Bone marrow (tissue), 2 donors: ENCODE measurements around the gene RFTN1.

ENCODE experiments used
- DNase-seq, 2 donors: peaks; one replicate each; lab custom pipeline; 2025; lab: John Stamatoyannopoulos, UW

The RFTN1 gene

GRCh38 chr3:16464511-16465148 lies 48.9 kb downstream of the RFTN1 start:
- DNase-seq = no peak

DNA sequence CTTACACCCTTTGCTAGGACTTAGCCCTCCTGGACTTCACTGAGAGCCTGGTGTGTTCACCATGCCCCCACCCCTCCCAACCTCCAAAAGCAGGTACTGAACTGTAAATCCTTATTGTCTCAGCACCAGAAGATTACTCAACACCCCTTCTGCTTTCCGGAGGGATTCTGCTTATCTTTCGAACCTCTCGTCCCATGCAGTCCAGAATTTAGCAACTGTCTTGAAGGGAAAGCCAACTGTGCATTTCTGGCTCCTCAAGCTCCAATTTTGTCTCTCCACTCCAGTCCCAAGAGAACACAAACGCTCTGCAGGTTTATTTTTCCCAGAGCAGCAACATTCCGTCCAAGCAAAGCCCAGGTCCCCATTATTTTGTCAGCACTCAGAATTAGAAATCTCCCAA lies 49.6 kb downstream of the RFTN1 start:
- DNase-seq = no peak

DNA sequence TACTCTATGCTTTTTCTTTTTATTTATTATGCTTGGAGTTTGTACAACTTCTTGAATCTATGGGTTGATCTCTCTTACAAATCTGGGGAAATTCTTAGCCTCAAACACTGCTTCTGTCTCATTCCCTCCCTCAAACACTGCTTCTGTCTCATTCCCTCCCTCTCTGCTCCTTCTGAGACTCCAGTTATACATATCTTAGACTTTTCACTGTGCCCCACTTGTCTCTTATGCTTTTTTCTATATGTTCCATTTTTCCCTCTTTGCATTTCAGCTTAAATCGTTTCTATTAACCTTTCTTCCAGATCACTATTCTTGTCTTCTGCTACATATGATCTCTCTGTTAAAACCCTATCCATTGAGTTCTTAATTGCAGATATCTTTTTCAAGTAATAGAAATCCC lies 50.4 kb downstream of the RFTN1 start:
- no peak for DNase-seq

DNA sequence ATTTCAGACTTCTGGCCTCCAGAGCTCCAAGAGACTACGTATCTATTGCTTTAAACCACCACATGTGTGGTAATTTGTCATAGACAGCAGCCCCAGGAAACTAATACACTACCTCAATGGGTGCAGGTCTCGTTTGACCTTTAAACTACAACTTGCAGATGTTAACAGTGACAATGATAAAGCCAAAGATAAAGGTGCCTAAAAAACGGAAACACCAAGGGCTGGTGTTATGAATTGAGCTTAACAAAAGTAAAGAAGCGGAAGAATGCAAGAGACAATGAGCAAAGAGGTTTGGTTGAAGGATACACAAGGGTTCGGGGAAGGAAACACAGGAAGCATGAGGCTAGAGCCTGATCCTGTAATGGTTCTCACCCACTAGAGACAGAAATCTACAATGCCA lies 50.8 kb downstream of the RFTN1 start:
- no peak for DNase-seq

- DNase-seq = no peak
Measured at GRCh38 chr3:16461463-16462245, 51.8 kb downstream of the RFTN1 start.

GRCh38 chr3:16460886-16461285 lies 52.6 kb downstream of the RFTN1 start:
- no peak for DNase-seq

- no peak for DNase-seq
Measured at GRCh38 chr3:16460273-16460672, 53.2 kb downstream of the RFTN1 start.

DNA sequence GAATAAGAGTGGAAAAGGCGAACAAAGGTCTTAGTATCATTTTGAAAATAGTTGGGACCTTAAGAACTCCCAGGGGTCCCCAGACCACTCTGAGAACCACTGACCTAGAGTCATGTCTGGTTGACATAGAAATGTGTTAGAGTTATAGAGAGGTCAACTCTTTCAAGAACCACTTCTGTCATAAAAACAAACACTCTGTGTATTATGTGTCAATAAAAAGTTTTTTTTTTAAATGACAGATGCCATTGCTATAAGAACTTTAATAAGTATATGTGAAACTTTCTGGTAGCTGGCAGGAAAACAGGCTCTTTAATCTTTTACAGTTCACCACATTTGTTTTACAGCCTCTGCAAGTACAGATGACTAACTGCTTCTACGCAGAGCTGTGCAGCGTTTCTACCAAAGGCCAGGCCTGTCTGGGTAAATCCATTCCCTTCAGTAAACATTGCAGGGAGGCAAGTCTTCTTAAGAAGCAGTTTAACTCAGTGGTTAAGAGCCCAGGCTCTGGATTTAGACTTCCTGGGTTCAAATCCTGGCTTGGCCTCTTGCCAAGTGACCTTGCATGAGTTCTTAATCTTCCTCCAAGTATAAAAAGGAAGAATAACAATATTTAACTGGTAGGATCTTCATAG lies 56.6 kb downstream of the RFTN1 start:
- DNase-seq = no peak

DNA sequence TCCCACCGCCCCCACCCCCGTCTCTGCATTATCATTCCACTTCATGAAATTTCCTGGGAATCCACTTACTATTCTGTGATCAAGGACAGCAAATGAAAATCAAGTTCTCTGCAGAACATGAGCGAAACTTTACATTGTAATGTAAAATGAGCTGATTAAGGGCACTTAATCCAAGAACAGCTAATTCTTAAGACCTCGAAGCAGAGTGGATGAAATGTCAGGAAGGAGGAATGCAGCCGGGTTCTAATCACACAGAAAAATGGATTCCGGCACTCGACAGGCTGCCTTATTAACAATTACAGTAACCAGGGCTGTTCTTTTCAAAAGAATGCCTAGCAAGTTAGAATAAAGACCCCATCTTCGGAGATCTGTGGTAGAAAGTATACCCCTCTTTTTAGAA lies 57.5 kb downstream of the RFTN1 start:
- DNase-seq = no peak

- DNase-seq = no peak
Measured at GRCh38 chr3:16455001-16455400, 58.5 kb downstream of the RFTN1 start.

DNA sequence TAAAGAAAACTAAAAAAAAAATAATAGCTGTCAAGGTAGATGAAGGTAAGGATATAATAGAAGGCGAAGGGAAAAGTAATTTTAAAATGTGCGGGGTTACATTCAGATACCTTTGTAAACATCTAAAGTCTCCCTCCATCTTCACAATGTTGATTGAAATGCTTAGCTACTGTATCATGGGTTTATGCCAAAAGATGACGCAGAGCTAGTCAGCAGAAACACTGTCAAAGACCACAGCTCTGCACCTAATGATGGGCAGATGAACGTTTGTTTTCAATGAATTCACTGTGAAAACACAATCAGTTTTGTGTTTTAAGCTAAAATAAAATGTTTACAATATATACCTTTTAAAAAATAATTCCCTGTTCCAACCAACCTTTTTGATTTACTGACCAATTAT lies 61.2 kb downstream of the RFTN1 start:
- no peak for DNase-seq

DNA sequence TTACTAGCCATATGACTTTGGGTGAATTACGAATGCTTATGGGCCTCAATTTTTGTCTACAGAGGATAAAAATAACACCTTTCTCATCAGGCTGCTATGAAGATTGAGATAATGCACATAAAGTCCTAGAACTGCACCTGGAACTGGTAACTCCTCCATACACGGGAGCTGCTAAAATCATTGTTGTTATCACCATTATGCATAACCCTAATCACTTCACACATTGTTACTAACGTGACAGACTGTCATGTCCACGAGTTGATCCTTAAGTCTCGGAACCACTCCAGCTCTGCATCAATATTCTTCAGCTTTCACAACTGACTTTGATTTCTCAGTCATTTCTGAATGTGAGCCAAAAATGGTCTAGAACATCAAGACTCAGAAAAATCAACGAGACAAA lies 64.1 kb downstream of the RFTN1 start:
- no peak for DNase-seq

GRCh38 chr3:16448639-16449070 lies 64.8 kb downstream of the RFTN1 start:
- DNase-seq = no peak

DNA sequence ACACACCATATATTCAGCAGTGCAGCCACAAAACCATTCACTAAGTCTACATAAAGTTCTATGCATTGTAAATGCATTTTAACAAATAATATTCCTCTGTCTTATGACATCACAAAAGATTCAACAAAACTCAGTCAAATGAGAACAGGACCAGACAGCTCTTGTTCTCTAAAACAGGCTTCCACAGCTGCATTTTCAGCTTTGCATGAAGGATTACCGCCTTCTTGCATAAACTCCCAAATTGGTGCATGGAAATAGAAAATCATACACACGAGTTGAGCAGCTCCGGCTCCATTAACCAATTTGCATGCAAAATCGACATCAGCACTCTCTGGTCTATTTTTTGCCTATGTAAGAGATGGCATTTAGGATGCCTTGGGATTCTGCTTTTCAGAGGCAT lies 66.4 kb downstream of the RFTN1 start:
- DNase-seq = no peak

GRCh38 chr3:16444344-16444743 lies 69.2 kb downstream of the RFTN1 start:
- DNase-seq = no peak

DNA sequence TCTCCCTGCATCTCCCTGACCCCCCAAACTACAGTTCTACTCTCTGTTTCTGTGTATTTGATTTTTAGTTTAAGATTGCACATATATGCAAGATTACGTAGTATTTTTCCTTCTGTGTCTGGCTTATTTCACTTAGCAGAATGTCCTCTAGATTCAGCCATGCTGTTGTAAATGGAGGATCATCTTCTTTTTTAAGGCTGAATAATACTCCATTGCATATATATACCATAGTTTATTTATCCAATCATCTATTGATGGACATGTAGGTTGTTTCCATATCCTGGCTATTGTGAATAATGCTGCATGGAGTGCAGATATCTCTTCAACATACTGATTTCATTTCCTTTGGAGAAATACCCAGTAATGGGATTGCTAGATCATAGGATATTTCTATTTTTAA lies 70.8 kb downstream of the RFTN1 start:
- DNase-seq = no peak

DNA sequence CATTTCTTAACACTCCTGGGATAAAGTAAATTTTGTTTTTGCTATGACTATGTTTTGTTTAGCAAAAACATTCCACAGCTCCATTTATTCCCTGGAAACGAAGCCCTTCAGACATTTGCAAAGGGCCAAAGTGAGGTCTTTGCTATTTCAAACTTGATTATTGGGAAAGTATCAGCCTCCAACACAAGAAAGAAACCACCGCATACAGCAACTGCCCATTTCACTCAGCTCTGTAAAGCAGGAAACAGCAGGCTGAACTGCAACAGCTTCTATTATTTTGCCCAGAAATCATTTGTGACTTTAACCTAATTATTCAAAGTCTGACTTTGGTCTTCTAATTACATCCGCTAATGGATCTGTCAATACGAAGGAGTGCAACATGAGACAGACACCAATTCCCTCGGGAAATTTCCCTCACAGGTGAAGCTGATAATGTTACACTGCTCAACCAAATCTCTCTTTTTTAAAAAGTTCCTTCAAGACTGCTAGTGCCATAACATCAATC lies 72.1 kb downstream of the RFTN1 start:
- DNase-seq = no peak

DNA sequence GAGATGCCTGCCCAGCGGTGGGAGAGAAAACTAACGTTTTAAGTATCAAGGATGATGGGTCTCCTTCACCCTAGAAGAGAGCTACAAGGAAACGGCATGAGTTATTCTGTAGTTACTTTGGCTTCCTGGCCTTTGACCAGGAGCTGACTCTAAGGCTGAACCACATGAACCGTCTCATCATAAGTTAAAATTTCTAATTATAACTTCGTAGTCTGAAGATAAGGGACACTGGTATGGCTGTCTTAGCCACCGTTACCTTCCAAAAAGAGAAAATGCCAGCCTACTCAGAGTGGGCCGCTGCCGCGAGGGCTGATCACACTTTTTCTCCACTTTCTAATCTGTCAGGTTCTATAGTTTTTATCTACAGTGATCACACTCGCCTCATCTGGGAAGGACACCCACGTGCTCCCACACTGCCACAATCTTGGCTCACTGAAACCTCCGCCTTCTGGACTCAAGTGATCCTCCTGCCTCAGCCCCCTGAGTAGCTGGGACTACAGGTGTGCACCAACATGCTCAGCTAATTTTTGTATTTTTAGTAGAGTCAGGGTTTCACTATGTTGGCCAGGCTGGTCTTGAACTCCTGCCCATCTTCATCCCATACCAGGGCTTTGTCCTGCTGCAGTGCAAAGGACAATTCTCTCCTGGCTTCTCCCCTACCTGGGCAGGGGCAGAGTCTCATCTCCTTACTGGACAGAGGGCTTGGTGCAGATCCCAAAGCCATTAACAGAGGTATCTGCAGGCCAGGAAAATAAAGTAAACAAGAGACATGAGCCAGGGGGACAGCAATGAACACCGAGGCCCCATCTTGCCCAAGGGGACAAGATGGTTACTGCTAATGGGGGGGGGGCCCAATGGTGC lies 73.4 kb downstream of the RFTN1 start:
- DNase-seq = no peak

DNA sequence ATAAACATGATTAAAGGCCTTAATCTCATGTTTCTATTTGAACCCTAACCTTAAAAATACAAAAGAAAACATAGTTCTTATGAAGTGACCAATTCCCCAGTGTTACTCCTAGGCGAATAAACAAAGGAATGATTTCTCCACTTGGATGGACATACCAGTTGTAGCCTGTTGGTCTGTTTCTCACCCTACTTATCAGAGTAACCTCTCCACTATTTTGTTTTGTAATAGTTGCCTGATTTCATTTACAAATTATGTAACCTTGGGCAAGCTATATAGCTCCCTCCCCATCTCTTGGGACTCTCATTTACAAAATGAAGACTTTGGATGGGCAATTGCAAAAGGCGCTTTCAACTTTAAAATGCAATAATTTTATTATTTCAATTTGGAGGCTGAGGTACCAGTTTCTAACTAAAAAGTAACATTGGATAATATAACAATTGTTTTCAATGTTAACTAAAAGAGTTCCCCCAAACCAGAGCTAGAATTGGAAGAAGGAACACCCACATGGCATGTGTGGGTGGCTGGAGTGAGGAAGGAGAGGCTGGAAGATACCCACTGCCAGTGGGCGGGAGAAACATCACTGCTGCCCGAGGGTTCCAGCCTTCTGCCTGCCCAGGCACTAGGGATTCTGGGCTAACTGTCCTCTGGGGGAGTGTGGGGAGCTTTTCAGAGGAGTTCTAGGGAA lies 74.2 kb downstream of the RFTN1 start:
- no peak for DNase-seq

- DNase-seq = no peak
Measured at GRCh38 chr3:16437640-16438039, 75.9 kb downstream of the RFTN1 start.

GRCh38 chr3:16433701-16434151 lies 79.8 kb downstream of the RFTN1 start:
- DNase-seq = no peak
